Neural cell (in vitro differentiated cells): ENCODE data around the gene RIPPLY2.

Experiments used
- EZH2 ChIP-seq: fragments of 200-600, 300-800 bp; shearing (Covaris generic), sonication (generic); IDR thresholded peaks from 2 replicates; pipeline ENCODE4 v1.6.1; 2014; ENCODE audit warnings: antibody characterized with exemption, low read length, borderline replicate concordance, mild to moderate bottlenecking; ENCODE audit not compliant: insufficient read depth, poor library complexity, severe bottlenecking
- POLR2AphosphoS5 ChIP-seq: IDR thresholded peaks from 2 replicates; pipeline ENCODE4 v1.6.1; 2012
- RAD21 ChIP-seq: fragments of 450-650 bp; conservative IDR thresholded peaks from 2 replicates; pipeline ENCODE4 v1.6.1; 2014; ENCODE audit warnings: antibody characterized with exemption, mild to moderate bottlenecking, moderate library complexity
- TAF1 ChIP-seq: IDR thresholded peaks from 2 replicates; pipeline ENCODE4 v1.6.1; 2012; ENCODE audit warnings: low read depth
- TF ChIP-seq, protein P1 (sequence below): fragments of 450-650 bp; IDR thresholded peaks from 2 replicates; pipeline ENCODE4 v1.5.1; 2014; ENCODE audit warnings: antibody characterized with exemption, mild to moderate bottlenecking, moderate library complexity; ENCODE audit not compliant: poor library complexity, severe bottlenecking
- TF ChIP-seq, protein P2 (sequence below): IDR thresholded peaks from 2 replicates; pipeline ENCODE4 v1.6.1; 2012; ENCODE audit warnings: borderline replicate concordance

- TF ChIP-seq POLR2AphosphoS5 (no peak), RAD21 (no peak), EZH2 (no peak), TAF1 (no peak)
- TF ChIP-seq, protein P1, sequence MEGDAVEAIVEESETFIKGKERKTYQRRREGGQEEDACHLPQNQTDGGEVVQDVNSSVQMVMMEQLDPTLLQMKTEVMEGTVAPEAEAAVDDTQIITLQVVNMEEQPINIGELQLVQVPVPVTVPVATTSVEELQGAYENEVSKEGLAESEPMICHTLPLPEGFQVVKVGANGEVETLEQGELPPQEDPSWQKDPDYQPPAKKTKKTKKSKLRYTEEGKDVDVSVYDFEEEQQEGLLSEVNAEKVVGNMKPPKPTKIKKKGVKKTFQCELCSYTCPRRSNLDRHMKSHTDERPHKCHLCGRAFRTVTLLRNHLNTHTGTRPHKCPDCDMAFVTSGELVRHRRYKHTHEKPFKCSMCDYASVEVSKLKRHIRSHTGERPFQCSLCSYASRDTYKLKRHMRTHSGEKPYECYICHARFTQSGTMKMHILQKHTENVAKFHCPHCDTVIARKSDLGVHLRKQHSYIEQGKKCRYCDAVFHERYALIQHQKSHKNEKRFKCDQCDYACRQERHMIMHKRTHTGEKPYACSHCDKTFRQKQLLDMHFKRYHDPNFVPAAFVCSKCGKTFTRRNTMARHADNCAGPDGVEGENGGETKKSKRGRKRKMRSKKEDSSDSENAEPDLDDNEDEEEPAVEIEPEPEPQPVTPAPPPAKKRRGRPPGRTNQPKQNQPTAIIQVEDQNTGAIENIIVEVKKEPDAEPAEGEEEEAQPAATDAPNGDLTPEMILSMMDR: no peak
- TF ChIP-seq, protein P2, sequence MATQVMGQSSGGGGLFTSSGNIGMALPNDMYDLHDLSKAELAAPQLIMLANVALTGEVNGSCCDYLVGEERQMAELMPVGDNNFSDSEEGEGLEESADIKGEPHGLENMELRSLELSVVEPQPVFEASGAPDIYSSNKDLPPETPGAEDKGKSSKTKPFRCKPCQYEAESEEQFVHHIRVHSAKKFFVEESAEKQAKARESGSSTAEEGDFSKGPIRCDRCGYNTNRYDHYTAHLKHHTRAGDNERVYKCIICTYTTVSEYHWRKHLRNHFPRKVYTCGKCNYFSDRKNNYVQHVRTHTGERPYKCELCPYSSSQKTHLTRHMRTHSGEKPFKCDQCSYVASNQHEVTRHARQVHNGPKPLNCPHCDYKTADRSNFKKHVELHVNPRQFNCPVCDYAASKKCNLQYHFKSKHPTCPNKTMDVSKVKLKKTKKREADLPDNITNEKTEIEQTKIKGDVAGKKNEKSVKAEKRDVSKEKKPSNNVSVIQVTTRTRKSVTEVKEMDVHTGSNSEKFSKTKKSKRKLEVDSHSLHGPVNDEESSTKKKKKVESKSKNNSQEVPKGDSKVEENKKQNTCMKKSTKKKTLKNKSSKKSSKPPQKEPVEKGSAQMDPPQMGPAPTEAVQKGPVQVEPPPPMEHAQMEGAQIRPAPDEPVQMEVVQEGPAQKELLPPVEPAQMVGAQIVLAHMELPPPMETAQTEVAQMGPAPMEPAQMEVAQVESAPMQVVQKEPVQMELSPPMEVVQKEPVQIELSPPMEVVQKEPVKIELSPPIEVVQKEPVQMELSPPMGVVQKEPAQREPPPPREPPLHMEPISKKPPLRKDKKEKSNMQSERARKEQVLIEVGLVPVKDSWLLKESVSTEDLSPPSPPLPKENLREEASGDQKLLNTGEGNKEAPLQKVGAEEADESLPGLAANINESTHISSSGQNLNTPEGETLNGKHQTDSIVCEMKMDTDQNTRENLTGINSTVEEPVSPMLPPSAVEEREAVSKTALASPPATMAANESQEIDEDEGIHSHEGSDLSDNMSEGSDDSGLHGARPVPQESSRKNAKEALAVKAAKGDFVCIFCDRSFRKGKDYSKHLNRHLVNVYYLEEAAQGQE: no peak
These were observed 507 bp upstream of the RIPPLY2 start for GRCh38 chr6:83852528-83853177.
